A204.1 (cell line): ENCODE measurements around the gene TNNC2.
"Not testable (repeated sequence)": the region's sequence is repeated elsewhere in the genome, so short reads cannot be mapped to it uniquely, and the experiment has no call there.

Experiments used
- FAIRE-seq: peaks from 2 replicates; lab custom pipeline; 2012; peaks lifted over from hg19 to GRCh38; lab: Jason Lieb, UNC

TNNC2 gene

DNA sequence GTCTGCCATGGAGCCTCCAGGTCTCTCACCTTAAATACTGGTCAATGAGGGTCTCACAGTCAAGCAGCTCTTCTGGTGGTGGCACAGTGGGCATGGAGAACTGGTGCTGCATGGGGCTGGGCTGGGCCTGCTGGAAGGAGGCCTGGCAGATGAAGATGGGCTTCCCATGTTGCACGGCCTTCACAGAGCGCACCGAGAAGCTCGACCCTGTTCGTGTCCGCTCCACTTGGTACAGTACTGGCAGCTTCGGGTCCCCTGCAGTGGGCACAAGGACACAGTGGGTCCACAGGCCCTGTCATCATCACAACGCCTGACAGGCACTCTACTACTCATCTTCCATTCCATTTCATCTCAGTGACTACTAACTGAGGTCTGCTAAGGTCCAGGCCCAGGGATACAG lies 21.3 kb upstream of the TNNC2 start:
- FAIRE-seq, result no peak

DNA sequence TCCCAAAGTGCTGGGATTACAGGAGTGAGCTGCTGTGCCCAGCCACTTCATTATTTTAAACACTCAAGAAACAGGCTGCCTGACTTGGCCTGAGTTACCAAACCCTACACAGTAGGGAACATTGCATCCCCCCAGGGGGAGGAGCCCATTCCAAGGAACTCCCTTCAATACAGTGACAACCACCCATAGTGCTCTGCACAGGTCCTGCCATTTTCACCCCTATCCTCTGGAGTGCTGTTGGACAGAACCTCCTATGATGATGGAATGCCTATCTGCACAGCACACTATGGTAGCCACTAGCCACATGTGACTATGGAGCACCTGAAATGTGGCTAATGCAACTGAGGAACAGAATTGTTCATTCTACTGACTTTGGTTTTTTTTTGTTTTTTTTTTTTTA lies 18.3 kb upstream of the TNNC2 start:
- FAIRE-seq, result no peak

DNA sequence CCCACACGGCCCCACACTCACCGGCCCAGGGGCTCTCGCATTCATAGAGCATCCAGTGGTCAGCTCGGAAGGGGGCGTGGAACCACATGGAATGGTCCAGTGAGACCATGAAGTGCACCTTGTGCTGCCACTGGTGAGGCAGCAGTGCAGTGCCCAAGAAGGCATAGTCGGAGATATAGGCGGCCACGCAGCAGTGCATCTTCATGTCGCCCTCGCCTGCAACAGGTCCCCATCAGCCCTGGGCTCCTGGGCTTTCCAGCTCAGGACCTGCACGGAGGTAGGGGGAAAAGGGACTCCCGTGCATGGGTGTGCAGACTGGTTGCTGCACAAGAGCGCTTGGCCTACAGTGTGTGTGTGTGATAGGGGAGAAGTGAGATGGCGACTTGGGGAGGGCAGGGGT lies 16.4 kb upstream of the TNNC2 start:
- FAIRE-seq, result no peak

DNA sequence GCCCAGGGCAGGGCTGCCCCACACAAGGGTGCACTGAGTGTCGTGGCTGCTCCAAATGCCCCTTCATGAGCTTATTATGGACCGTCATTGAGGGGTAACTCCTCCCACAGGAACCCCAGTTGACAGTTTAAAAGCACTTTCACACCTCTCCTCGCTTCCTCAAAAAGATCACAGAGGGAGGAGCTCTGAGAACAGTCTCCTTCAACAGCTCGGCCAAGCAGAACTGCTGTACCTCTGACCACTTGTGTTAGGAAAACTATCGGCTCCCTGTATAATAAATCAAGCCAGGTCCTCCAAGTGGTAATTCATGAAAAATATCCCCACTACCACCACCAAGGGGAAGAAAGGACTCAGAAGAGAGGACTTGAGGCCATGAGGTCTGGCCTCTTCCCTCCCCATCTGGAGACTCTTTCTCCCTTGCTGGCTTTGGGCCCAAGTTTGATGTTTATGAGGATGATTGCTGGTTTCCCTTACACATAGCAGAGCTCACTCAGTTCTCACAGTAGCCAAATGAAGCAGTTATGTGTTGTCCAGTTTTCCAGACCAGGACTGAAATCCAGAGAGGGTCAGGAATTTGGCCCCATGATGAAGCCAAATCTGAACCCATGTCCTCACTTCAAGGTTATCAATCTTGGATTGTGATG lies 15.2 kb upstream of the TNNC2 start:
- FAIRE-seq, result no peak

DNA sequence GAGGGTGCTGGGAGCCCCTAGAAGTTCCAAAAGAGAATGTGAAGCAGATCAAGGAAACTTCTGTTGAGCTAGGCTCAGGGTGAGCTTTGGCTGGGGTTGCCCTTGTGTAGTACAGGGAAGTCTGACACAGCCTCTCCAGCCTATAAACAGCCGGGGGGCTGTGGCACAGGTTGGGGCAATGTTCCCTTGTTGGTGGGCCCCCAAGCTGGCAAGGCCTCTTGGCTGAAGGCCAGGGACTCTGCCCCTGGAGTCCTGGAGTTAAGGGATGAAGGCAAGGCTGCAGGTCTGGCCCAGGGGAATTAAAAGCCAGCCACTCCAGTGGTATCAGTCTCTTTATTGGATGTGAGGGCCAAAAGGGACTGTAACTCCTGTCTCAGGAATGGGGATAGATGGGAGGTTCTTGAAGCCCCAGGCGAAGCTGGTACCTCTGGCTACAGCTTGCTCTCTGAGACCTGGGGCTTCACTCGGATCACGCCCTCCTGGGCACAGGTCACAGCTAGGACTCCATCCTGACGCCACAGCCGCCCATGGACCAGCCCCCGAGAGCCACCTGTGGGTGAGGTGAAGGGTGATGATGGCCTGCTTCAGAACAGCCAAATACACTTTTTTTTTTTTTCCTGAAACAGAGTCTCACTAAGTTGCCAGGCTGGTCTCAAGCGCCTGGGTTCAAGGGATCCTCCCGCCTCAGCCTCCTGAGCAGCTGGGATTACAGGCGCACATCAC lies 14.5 kb upstream of the TNNC2 start:
- FAIRE-seq, result no peak

DNA sequence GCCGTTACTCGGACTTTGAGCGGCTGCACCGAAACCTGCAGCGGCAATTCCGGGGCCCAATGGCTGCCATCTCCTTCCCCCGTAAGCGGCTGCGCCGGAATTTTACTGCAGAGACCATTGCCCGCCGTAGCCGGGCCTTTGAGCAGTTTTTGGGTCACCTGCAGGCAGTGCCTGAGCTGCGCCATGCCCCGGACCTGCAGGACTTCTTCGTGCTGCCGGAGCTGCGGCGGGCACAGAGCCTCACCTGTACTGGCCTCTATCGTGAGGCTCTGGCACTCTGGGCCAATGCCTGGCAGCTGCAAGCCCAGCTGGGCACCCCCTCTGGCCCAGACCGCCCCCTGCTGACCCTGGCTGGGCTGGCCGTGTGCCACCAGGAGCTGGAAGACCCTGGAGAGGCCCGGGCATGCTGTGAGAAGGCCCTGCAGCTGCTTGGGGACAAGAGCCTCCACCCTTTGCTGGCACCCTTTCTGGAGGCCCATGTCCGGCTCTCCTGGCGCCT lies 13.6 kb upstream of the TNNC2 start:
- no peak for FAIRE-seq

DNA sequence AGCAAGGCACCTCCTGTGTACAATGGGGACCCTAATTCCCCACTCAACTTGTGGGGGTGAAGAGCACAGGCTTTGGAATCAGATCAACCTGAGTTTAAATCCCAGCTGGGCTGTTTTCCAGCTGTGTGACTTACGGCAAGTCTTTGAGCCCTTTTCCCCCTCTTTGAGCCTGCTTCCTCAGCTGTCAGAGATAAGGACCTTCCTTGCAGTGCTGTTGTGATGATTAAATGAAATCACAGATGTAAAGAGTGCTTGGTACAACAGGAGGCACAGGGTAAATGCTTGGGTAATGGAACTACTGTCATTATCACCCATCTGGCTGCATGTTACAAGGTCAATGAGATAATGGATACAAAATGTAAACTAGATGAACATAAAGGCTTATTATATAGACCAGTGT lies 9.7 kb upstream of the TNNC2 start:
- no peak for FAIRE-seq

DNA sequence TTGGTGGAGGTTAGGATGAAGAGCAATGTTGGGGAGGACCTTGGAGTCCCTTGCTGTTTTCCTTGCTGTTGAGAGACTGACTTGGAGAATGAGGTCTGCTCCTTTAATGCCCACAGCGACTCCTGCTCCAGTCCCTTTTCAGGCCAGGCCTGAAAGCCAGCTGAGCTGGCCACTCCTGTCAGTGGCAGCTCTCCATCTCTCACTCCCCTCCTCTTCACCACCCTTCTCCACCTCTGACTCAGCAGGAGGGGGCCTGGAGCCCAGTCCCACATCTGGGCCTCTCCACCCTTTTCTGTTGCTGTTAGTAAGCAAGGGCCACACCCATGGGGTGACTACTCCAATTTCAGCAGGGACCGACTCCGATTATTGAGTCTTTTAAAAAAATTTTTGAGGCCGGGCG lies 8.7 kb upstream of the TNNC2 start:
- no peak for FAIRE-seq

DNA sequence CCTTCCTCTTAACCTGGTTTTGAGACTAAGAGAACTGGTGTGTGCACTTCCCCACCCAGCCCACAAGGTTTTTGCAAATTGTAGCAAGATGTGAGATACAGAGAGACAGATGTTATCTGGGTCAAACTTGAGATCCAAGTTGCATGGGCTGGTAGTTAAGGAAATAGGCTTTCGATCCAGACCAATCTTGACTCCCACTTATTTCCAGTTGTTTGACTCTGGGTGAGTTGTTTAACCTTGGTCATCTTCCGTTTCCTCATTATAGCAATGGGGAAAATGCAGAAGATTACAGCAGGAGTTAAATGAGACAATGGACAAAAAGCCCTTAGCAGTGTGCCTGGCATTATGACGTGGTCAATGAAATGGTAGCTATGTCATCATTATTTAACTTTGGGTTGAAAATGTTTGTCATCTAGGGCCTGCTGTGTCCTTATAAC lies 8.2 kb upstream of the TNNC2 start:
- no peak for FAIRE-seq

DNA sequence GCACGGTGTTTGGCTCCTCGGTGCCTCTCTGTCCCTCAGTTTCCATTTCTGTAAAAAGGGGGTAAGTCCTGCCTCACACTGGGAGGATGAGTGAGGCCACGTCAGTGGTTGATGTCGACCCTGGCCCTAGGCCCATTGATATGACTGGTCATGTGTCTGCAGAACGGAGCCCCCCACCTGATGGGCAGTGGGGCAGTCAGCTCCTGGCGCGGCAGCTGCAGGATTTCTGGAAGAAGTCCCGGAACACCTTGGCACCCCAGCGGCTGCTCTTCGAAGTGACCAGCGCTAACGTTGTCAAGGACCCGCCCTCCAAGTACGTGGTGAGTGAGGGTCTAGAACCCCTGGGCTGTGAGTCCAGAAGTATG lies 7.7 kb upstream of the TNNC2 start:
- FAIRE-seq, result no peak

DNA sequence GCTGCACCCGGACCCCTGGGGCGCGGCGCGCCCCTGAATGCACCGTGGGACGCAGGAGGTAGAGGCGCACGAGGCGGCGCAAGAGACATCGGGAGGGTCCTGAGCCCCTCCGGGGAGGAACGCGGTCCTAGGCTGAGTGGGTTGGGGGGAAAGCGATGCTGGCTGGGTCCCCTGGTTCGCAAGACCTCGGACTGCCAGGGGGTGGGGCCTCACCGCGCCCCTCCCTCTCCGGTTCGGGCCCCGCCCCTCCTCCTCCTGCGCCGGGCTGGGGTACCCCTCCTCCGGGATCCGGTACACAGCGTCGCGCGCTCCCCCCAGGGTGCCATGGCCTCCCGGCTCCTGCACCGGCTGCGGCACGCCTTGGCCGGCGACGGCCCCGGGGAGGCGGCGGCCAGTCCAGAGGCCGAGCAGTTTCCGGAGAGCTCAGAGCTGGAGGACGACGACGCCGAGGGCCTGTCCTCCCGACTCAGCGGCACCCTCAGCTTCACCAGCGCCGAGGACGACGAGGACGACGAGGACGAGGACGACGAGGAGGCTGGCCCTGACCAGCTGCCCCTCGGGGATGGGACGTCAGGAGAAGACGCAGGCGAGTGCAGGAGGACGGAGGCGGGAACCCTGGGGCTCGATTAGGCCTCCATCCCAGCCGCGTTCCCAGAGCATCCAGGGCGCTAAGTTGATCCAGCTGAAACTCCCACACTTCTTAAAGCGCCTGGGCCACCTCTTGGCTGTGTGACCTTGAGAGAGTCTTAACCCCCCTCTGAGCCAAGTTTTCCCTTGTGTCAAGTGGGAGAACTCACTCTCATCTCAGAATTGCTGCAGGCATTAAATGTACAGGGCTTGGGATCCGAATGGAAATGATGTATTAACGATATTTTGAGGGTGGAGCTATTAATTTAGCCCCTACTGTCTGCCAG lies 7.0 kb upstream of the TNNC2 start:
- no peak for FAIRE-seq

DNA sequence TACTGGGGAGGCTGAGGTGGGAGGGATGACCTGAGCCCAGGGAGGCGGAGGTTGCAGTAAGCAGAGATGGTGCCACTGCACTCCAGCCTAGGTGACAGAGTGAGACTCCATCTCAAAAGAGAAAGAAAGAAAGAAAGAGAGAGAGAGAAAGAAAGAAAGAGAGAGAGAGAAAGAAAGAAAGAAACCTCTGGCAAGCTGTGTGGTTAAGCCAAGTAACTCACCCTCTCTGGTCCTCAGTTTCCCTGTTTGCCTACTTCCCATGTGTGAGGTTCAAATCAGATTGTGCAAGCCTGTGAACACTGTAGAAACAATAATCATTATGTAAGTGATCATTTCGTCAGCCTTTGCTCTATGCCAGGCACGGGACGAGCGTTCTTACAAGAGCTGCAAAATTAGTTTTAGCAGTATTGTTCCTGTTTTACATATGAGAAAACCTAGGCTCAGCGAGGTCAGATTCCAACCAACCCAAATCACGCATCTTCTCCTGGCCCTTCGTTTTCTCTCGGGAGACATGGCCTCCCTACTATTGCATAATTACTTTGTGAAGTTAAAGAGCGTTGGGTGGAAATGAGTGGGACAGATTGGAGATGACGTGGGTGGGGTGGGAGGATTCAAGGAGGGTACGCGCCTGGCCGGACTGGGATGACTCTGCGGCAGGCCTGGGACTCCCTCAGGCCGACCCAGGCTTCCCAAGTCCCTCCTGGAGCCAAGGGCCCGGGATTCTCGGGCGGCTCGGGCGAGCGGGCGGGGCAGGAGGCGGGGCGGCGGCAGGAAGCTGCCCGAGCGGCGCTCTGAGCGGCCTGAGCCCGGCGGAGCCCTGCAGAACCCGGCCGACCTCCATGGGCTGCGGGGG lies 6.1 kb upstream of the TNNC2 start, which contains the start of gene SNX21:
Gene SNX21, plus strand, starts transcription at position 770 of the 853 bp plus-strand sequence. CDS start 121 bp downstream, outside the sequence.
- FAIRE-seq, result no peak

DNA sequence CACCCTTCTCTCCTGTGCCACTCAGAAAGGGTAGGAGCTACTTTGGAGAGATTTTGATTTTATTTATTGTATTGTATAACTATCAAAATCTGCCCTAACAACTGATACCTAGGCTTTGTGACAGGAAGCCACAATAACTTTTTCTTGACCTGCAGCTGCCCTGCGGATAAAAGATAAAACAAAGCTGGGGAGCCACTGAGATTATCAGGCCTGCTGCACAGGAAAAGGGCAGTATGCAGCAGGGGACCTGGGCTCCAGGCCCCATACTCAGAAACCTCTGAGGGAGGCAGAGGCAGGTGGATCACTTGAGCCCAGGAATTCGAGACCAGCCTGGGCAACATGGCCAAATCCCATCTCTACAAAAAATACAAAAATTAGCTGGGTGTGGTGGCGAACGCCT lies 5.5 kb upstream of the TNNC2 start:
- FAIRE-seq, result no peak

DNA sequence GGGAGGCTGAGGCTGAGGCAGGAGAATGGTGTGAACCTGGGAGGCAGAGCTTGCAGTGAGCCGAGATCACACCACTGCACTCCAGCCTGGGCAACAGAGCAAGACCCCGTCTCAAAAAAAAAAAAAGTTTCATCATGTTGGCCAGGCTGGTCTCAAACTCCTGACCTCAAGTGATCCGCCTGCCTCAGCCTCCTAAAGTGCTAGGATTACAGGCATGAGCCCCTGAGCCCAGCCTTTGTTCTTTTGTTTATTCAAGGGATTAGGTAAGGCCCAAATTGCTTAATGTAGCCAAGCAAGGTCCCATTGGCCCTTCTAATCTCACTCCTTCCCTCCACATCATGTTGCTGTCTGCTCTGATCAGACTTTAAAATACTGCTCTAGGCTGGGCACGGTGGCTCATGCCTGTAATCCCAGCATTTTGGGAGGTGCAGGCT lies 2.6 kb upstream of the TNNC2 start:
- FAIRE-seq, result not testable (repeated sequence)

DNA sequence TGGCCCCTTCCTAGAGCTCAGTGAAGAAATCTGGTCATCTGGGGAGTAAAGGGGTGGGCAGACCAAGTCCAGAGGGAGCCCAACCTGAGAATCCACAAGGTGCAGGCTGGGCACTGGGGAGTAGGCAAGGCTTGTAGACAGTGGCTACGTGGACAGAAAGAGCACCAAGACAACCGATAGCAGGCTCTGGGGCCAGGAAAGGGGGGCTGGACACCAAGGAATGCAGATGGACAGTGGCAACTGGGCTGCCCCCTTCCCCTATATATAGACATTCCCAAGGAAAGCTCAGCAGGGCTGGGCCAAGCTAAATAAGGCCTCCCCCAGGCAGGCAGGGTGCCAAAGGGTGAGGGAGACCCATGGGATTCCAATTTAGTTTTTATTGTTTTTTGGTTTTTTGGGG lies 1.5 kb upstream of the TNNC2 start:
- no peak for FAIRE-seq

DNA sequence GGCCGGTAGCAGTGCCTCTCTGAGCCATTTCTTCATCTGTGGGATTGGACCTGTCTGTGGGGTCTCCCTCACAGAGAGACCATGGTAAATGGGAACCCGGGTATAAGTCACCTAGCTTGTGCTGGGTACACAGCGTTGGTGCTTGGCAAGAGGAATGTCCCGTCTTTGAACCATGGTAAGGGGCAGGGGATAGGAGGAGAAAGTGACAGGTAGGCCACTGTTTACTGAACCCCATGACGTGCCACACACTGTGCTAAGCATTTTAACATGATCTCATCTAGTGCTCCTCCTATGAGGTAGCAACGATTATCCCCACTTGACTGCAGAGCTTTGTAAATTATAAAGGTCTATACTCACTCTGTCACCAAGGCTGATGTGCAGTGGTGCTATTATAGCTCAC lies 600 bp upstream of the TNNC2 start:
- FAIRE-seq, result no peak

DNA sequence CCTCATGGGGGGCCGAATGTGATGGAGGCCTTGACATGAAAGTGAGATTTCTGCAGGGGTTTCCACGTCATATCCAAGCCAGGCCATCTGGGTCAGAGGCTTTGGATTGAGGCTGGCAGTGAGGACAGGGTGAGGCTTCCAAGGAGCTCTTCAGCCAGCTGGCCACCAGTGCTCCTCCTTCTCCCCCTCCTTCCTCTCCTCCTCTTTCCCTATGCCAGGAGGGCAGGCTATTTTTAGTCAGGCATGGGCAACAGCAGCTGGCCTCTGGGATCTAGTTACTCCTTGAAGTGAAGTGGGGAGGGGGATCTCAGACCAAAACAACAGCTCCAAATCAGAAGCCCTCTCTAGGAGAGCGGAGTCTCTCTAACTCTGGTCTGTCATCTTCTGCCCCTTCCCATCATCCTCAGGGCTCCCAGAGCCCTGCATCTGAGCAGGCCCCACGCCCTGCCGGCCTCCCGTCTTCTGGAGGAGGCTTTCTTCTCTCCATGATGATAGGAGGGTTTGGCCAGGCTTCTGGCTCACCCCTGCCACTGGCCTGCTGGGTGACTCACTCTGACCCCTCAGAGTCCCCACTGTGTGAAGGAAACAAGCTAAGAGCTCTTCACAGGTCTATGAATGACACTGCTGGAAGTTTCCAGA lies 612 bp downstream of the TNNC2 start:
- FAIRE-seq, result no peak

DNA sequence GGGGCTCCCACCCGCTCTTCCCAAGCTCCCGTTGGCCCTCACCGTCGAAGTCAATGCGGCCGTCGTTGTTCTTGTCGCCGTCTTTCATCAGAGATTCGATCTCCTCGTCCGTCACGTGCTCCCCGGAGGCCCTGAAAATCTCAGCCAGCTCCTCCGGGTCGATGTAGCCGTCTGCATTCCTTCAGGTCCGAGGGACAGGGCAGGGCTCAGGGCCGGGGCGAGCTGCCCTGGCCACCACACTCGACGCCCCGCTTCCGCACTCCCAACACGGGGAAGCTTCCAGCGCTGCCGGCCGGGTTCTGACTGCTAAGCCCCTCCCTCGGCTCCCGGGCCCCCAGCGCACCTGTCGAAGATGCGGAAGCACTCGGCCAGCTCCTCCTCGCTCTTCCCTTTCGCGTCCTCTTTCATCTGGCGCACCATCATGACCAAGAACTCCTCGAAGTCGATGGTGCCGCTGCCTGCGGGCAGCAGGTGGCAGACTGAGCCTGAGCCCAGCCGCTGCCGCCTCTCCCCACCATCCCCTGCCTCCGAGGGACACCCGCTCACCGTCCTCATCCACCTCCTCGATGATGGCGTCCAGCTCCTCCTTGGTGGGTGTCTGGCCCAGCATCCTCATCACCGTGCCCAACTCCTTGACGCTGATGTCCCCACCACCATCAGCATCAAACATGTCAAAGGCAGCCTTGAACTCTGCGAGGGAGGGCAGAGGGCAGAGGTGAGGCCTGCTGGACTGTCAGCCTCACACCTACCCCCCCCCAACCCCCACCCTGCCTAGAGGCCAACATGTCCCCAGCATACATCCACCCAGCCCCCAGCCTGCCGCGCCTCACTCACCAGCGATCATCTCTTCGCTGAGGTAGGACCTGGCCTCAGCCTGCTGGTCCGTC lies 2.9 kb downstream of the TNNC2 start:
- no peak for FAIRE-seq

DNA sequence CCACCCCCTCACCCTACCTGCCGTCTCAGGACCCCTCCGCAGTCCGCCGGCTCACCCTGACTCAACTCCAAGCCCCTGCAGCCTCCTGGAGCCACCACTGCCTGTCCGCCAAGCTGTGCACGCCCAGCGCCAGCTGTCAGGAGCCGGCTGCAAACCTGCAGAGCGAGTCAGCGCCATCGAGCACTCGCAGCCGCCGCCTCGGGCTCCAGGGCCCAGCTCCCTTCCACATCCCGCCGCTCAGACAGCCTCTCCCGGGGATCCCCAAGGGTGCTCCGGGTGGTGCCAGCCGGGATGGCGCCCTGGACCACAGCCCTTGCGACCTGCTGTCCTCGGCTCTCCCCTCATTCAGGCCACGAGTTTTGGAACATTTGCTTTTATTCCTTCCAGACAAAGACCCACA lies 4.3 kb downstream of the TNNC2 start:
- FAIRE-seq, result no peak

DNA sequence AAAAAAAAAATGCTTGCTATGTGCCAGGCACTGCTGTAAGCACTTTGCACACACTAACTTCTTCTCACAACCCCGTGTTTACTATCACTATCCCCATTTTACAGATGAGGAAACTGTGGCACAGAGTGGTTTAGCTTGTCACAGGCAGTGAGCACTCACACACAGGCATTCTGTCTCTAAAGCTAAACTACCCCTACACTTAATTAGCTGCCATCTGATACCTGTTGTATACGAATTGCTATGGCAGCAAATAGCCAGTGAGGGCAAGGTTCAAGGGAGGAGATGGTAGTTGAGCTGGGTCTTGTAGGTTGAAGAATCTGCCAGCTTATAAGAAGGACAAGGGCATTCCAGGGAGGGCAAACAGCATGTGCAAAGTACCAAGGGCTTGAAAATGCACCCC lies 5.2 kb downstream of the TNNC2 start:
- no peak for FAIRE-seq
